ENCODE data around the gene SCAMP4.
"Not testable (repeated sequence)": the region's sequence is repeated elsewhere in the genome, so short reads cannot be mapped to it uniquely, and the experiment has no call there.

Gene SCAMP4

DNA sequence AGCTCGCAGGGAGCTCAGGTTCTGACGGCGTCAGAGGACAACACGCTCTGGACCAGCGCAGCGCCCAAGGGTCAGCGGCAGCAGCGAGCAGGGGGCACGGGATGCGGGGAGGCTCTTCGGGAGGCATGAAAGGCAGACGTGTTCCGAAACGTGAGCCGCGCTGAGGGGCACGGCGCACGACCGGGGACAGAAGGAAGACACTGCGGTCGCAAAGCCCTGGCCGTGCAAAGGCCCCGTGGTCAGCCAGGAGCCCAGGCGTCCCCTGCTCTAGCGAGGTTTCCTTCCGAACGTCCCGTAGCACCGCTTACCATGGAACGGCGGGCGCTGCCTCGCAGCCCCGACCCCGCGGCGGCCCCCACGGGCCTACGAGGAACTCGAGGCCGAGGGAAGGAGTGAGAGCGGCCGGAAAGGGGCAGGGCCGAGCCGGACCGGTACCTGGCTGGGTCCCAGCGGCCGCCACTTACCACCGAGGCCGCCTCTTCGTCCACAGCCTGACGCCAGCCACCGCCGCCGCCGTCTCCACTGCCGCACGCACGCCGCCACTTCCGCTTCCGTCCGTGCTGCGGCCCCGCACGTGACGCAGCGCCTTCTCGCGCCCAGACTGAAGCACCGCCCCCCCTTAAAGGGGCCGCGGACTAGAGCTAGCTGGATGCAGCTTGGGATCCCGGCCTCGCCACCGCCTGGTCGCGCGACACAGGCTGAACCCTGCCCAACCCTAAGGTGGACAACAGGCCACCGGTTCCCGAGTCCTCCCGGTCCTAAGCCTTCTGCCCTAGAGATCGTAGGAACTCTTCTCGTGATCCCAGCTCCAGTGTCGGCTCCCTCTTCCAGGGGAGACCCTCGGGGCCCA lies 29.3 kb upstream of the SCAMP4 start:
- H3K36me3 Mint-ChIP-seq = peaks cover 12% of the 10 kb centered on the region
- H3K27ac Mint-ChIP-seq = peak overlapping the region; percentile 99
- H3K4me1 Mint-ChIP-seq = peaks cover 48% of the 10 kb centered on the region
- no peaks in the 10 kb centered on the region for H3K27me3 Mint-ChIP-seq
- H3K9me3 Mint-ChIP-seq = no peaks in the 10 kb centered on the region
- peak; percentile 96 for ATAC-seq
- peak overlapping the region; percentile 100 for H3K4me3 Mint-ChIP-seq

- Mint-ChIP-seq H3K36me3 (peaks cover 11% of the 10 kb centered on the region), H3K4me1 (peaks cover 49% of the 10 kb centered on the region), H3K27ac (peak overlapping the region; percentile 99), H3K4me3 (peak overlapping the region; percentile 100)
- H3K27me3 Mint-ChIP-seq, H3K9me3 Mint-ChIP-seq: not testable (repeated sequence)
- peak; percentile 11 for ATAC-seq
Measured at GRCh38 chr19:1876496-1877279, 28.5 kb upstream of the SCAMP4 start.

DNA sequence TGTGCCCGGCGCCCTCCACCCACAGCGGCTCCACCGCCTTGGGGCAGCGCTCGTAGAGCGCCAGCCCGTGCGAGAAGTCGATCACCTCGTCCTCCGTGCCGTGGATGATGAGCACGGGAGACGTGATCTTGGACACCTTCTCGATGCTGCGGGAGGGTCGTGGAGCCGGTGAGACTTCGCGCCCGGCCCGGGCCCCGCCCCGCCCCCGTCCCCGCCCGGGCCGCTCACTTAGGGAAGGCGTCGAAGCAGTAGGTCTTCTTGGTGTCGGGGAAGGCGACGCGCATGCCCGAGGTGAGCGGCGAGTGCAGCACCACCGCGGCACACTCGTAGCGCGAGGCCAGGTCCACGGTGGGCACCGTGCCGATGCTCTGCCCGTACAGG lies 27.9 kb upstream of the SCAMP4 start:
- Mint-ChIP-seq H3K4me1 (peaks cover 54% of the 10 kb centered on the region), H3K36me3 (peaks cover 11% of the 10 kb centered on the region)
- not testable (repeated sequence) for H3K27ac Mint-ChIP-seq, H3K4me3 Mint-ChIP-seq, H3K27me3 Mint-ChIP-seq, H3K9me3 Mint-ChIP-seq, ATAC-seq

DNA sequence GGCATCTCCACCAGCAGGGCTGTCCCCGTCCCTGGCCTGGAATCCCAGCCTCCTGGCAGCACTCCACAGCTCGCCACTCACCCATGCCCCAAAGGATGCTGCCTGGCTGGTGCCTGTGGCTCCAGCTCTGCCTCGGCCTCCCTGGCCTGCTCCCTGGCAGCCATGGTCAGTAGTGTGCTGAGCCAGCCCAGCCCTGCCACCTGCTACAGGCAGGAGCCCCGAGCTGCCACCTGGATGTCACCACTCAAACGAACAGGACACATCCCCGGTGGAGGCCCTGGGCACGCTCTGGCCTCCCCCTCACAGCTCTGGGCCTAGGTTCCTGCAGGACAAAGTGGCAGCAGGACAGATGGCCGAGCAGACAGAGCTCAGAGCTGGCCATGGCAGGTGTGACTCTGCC lies 26.6 kb upstream of the SCAMP4 start:
- H3K27ac Mint-ChIP-seq, ATAC-seq, H3K27me3 Mint-ChIP-seq, H3K9me3 Mint-ChIP-seq, H3K4me3 Mint-ChIP-seq: not testable (repeated sequence)
- peaks cover 56% of the 10 kb centered on the region for H3K4me1 Mint-ChIP-seq
- H3K36me3 Mint-ChIP-seq = peaks cover 11% of the 10 kb centered on the region

DNA sequence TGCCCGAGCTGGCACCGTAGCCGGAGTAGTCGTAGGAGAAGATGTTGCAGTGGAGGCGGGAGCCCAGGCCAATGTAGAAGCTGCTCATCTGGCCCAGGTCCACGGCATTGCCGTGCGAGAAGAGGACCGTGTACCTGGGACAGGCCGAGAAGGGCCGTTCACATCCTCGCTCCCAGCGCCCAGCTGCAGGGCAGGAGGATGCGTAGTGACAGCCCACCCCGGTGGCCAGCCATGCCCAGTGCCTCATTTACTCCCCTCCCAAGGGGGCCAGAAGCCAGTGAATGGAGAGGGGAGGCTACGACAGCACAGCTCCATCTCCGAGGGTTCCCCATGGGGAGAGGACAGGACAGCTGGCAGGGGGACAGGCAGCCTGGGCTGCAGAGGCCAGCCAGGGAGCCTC lies 25.2 kb upstream of the SCAMP4 start:
- H3K4me3 Mint-ChIP-seq, H3K27ac Mint-ChIP-seq, H3K9me3 Mint-ChIP-seq, ATAC-seq, H3K27me3 Mint-ChIP-seq: not testable (repeated sequence)
- H3K4me1 Mint-ChIP-seq = peaks cover 54% of the 10 kb centered on the region
- peaks cover 10% of the 10 kb centered on the region for H3K36me3 Mint-ChIP-seq

GRCh38 chr19:1880611-1881392 lies 24.4 kb upstream of the SCAMP4 start:
- H3K4me3 Mint-ChIP-seq = no peak overlapping the region
- H3K27ac Mint-ChIP-seq = no peak overlapping the region
- H3K27me3 Mint-ChIP-seq = no peaks in the 10 kb centered on the region
- peaks cover 10% of the 10 kb centered on the region for H3K36me3 Mint-ChIP-seq
- no peaks in the 10 kb centered on the region for H3K9me3 Mint-ChIP-seq
- no peak for ATAC-seq
- peaks cover 47% of the 10 kb centered on the region for H3K4me1 Mint-ChIP-seq

DNA sequence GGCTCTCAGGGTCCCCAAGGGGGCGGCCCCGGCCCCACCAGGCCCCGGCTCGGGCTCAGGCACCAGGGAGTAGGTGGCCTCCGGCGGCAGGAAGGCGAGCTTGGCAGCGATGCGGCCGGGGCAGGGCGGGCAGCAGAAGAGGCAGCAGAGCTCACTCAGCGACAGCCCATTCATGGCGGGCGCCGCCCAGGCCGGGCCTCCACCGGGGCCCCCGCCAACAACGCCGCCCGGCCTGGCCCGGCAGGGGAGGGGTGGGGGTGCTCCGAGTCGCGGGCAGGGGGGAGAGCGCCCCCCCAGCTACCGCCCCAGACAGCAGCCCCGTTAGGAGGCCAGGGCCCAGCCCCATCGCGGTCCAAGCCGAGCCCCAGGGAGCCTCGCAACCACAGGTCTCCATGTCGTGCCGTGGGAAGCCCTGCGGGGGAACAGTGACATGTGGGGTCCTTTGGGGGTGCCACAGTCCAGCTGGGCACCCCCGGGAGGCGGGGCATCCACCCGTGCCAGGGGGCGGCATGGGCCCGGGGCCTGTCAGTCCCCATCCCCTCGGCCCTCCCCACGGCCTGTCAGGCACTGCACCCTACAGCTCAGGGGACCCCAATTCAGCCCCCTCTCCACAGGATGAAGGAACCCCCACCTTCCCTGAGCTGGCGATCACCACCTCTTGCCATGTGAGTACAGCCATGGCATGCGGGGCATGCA lies 23.7 kb upstream of the SCAMP4 start:
- not testable (repeated sequence) for H3K4me3 Mint-ChIP-seq, H3K9me3 Mint-ChIP-seq, H3K27me3 Mint-ChIP-seq, ATAC-seq
- peaks cover 42% of the 10 kb centered on the region for H3K4me1 Mint-ChIP-seq
- H3K27ac Mint-ChIP-seq = peak overlapping the region; percentile 91
- H3K36me3 Mint-ChIP-seq = peaks cover 10% of the 10 kb centered on the region

DNA sequence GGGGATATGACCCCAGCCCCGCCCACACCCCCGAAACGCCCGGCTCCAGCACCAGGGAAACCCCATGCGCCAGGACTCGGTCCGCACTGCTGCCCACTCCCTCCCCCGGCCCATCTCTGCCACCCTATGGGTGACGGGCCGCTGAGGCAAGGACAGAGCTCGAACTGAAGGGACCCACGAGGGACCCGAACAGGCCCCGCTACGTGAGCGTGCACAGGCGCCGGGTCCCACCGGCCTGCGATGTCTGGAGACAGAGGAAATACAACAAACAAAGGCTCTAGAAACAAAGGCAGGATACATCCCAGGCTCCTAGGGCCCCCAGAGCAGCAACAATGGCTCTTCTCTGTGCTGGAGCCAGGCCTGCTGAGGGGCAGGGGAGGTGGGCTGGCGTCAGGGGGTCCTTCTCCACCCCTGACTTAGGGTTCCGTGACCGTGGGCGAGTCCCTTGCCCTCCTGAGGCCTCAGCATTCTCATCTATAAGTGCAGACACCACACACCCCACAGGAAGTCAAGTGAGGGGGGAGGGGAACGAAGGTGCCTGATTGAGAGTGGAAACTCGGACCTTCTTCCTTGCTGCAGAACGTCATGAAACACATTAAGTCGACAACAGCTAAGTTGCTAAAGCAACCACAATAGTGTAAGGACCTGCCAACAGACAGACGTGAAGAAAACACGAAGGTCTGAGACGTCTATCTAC lies 23.0 kb upstream of the SCAMP4 start:
- peak; percentile 42 for ATAC-seq
- Mint-ChIP-seq H3K36me3 (peaks cover 10% of the 10 kb centered on the region), H3K4me1 (peaks cover 46% of the 10 kb centered on the region), H3K9me3 (no peaks in the 10 kb centered on the region), H3K4me3 (peak overlapping the region; percentile 100), H3K27me3 (no peaks in the 10 kb centered on the region), H3K27ac (peak overlapping the region; percentile 91)

DNA sequence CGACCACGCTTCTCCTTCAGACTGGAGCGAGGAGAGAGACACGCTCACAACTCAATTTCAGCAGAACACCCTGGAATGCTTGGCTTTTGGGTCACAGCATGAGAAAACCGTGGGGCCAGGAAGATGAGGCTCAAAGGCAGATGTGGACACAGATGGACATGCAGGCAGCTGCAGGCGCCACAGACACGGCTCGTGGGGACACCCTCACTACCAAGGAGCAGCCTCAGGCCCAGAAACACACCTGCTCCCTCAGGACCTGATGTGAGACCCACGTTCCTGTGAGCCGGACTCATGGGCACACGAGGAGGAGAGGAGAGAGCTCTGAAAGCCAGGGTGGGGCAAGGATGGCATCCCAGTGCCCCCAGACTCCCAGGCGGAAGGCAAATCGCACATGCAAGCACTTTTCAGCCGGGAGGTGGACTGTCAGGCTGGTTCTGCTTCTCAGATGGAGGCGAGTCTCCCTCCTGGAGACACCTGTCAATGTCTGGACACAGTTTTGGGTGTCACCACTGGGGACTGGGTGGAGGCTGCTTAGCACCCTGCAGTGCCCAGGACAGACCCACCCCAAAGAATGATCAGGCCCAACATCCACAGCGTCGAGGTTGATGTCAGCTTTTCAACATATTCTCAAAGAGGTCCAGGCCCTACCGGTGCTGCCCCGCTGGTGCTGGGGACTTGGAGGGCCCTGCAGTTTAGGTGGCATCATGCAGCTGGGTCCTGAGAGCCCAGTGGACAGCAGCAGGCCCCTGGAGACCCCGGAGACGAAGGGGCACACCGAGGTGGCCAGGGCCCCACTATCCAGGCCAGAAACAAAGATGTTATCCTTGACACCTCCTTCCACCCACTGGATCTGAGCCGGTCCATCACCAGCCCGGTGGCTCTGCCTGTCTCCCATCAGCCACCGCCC lies 22.2 kb upstream of the SCAMP4 start:
- Mint-ChIP-seq H3K4me3 (peak overlapping the region; percentile 100), H3K36me3 (peaks cover 10% of the 10 kb centered on the region)
- no peak for ATAC-seq

DNA sequence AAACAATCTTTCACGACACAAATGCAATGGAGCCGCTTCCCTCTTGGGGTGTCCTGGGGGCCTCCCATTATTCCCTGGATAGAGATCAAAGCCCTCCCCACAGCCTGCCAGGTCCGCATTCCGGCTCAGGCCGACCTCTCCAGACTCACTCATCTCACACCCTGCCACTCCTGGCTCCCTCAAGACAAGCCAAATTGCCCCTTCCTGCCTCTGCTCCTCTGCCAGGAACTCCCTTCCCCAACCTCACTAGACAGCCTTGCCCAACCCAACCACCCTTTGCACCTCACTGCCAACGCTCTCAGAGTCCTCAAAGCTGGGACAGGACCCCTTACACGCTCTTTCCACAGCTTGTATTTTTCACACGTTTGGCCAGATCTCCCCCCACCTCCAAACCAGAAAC lies 21.4 kb upstream of the SCAMP4 start:
- no peaks in the 10 kb centered on the region for H3K27me3 Mint-ChIP-seq
- no peak for ATAC-seq
- peak overlapping the region; percentile 91 for H3K27ac Mint-ChIP-seq
- peaks cover 45% of the 10 kb centered on the region for H3K4me1 Mint-ChIP-seq
- no peaks in the 10 kb centered on the region for H3K9me3 Mint-ChIP-seq
- peak overlapping the region; percentile 100 for H3K4me3 Mint-ChIP-seq
- peaks cover 5% of the 10 kb centered on the region for H3K36me3 Mint-ChIP-seq

More for the DNA sequence above, 22.2 kb upstream of the SCAMP4 start:
- Mint-ChIP-seq H3K9me3 (no peaks in the 10 kb centered on the region), H3K27ac (peak overlapping the region; percentile 91), H3K27me3 (no peaks in the 10 kb centered on the region), H3K4me1 (peaks cover 49% of the 10 kb centered on the region)

- Mint-ChIP-seq H3K36me3 (peaks cover 5% of the 10 kb centered on the region), H3K4me1 (peaks cover 45% of the 10 kb centered on the region), H3K27me3 (no peaks in the 10 kb centered on the region), H3K9me3 (no peaks in the 10 kb centered on the region), H3K4me3 (peak overlapping the region; percentile 100), H3K27ac (peak overlapping the region; percentile 91)
- ATAC-seq = no peak
Measured at GRCh38 chr19:1884291-1884718, 20.9 kb upstream of the SCAMP4 start.

DNA sequence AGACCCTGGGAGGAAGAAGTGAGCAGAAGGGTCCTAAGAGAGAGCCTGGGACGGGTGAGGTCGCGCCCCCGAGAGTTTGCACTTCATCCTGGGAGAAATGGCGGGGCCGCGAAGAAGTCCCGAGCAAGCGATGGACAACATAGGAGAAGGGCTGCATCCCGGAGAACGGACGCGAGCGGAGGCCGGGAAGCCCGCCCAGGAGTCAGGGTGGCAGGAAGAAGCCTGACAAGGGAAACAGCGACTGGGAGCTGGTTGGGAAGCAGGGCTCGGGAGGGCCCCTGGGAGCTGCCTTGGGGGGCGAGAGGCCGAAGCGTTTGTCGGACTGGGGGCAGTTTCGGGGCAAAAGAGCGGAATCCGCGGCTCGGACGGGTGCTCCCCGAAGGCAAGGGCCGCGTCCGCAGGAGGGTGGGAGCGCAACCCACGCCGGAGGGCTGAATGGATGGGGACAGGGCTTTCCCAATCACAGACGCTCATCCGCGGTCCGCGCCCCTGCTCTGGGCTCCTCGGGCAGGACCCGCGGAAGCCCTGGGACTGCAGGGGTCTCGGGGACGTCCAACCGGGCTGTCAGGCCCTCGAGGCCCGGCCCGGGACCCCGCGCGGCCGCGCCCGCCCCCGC lies 20.4 kb upstream of the SCAMP4 start:
- ATAC-seq = peak; percentile 9
- H3K4me1 Mint-ChIP-seq = peaks cover 45% of the 10 kb centered on the region
- H3K27ac Mint-ChIP-seq = peak overlapping the region; percentile 91
- no peaks in the 10 kb centered on the region for H3K9me3 Mint-ChIP-seq
- H3K36me3 Mint-ChIP-seq = peaks cover 5% of the 10 kb centered on the region
- no peaks in the 10 kb centered on the region for H3K27me3 Mint-ChIP-seq
- peak overlapping the region; percentile 100 for H3K4me3 Mint-ChIP-seq

Data from stimulated activated memory B cell treated with anti-CD40 and anti-IgM and Interleukin-4, amounts not matched to agents 10 μg/mL and 1 μg/mL and 100 μg/mL, for 72 hours (primary cell).